GM04503 (cell line): ENCODE results near the gene SDK1.

ENCODE experiments used
- DNase-seq: peaks from one replicate; pipeline ENCODE4 v3.0.0-alpha.2; 2012; ENCODE audit warnings: low read depth

The SDK1 gene, protein sequence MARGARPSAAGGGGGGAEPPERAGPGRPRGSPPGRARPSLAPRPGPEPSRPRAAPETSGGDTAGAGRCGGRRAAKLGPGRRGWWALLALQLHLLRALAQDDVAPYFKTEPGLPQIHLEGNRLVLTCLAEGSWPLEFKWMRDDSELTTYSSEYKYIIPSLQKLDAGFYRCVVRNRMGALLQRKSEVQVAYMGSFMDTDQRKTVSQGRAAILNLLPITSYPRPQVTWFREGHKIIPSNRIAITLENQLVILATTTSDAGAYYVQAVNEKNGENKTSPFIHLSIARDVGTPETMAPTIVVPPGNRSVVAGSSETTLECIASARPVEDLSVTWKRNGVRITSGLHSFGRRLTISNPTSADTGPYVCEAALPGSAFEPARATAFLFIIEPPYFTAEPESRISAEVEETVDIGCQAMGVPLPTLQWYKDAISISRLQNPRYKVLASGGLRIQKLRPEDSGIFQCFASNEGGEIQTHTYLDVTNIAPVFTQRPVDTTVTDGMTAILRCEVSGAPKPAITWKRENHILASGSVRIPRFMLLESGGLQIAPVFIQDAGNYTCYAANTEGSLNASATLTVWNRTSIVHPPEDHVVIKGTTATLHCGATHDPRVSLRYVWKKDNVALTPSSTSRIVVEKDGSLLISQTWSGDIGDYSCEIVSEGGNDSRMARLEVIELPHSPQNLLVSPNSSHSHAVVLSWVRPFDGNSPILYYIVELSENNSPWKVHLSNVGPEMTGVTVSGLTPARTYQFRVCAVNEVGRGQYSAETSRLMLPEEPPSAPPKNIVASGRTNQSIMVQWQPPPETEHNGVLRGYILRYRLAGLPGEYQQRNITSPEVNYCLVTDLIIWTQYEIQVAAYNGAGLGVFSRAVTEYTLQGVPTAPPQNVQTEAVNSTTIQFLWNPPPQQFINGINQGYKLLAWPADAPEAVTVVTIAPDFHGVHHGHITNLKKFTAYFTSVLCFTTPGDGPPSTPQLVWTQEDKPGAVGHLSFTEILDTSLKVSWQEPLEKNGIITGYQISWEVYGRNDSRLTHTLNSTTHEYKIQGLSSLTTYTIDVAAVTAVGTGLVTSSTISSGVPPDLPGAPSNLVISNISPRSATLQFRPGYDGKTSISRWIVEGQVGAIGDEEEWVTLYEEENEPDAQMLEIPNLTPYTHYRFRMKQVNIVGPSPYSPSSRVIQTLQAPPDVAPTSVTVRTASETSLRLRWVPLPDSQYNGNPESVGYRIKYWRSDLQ (N-terminal part only)

DNA sequence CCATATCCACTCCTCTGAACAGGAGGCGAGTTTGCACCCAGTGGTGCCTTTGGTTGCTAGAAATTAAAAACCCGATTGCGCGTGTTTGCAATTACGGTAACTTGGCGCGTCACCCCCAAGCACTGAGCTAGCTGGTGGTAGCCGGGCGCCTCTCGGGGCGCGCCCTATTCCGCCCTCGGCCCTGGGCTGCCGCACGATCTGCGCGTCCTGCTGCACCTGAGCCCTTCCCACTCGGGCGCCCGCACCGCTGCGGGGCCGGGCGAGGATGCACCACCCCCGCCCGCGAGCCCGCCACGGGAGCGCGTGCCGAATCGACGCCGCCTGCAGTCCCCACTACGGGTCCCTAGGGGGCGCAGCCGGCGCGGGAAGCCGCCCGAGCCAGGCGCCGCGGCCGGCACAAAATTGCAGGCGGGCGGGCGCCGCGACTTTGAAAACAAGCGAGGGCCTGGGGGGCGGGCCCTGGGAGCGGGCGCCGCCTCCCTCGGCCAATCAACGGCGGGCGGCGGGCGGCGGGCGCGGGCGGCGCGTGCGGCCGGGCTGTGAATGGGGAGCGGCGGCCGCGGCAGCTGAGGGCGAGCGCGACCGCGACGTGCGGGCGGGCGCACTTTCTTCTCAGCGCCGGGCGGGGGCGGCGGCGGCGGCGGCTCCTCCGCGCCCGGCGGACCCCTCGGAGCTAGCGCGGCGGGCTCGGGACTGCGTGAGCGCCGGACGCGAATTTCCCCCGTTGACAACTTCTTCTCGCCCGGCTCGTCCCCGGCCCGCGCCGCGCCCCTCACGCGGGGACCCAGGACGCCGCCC is at the start of gene SDK1:
Gene SDK1, plus strand, starts transcription at position 602 of the 798 bp plus-strand sequence. CDS start 335 bp downstream, outside the sequence.
- no peak for DNase-seq

DNA sequence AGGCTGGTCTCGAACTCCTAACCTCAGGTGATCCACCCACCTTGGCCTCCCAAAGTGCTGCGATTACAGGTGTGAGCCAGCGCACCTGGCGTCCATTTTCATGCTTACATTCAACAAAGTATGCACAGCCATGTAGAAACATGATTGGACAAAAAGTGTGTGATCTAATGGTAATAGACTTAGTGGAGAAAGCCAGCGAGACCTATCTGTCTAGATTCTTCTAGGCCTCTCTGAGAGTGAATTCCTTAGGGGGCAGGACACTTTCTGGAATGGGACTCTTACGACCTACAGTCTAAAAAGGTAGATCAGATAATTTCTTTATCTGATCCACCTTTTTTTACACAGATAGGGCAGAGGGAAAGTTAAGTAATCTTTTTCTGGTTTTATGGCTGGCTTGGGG is 46.3 kb upstream of the SDK1 start:
- DNase-seq = no peak

DNA sequence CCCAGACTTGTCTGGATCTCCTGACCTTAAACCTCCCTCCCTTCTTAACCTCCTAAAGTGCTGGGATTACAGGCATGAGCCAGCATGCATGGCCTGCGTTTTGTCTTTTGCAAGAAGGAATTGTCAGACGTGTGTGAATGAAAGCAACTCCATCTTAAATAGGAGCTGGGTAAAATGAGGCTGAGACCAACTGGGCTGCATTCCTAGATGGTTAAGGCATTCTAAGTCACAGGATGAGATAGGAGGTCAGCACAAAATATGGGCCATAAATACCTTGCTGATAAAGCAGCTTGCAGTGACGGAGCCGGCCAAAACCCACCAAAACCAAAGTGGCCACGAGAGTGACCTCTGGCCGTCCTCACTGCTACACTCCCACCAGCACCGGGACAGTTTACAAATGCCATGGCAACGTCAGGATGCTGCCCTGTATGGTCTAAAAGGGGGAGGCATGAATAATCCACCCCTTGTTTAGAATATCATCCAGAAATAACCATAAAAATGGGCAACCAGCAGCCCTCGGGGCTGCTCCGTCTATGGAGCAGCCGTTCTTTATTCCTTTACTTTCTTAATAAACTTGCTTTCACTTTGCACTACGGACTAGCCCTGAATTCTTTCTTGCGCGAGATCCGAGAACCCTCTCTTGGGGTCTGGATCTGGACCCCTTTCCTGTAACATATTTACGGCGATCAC is 41.2 kb upstream of the SDK1 start:
- DNase-seq = no peak

DNA sequence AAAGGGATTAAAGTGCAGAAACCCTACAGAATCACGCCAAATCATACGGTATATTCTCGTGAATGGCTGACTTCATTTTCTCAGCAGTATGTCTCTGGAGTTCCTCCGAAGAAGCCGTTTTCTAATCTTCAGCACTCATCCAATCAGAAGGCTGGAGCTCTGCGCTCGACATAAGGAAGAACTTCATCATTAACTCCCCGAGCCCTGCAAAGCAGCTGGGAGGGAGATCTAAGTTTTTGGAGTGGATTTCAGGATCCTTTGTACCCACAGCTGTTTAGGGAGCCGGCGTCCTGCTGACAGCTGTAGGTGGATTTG is 40.7 kb upstream of the SDK1 start:
- no peak for DNase-seq

DNA sequence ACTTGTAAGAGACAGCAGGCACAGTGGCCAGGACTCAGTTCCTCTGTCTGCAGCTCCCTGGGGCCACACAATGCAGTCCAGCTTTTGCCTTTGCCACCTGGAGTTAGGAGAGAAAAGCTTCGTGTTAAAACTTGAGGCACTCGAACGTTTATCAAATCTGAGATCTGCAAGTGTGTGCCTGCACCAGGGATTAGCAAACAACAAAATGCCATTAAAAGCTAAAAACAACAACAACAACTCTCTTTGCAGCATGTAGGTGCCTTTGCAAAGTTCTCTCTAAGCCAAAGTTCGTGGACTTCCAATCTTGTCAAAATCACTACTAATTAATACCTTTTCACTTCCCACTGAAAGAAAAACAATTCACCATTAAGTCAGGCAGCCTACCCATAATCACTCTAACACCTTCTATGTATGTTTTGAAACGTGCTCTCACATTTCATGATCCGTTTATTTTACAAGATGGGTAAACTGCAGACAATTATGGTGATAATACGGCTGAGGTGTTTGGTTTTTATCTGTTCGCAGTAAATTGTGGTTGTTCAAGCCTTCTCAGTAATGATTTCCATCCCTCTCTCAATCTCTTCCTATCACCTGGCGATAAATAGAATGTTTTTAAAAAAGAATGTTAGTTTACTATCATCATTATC is 36.2 kb upstream of the SDK1 start:
- no peak for DNase-seq

DNA sequence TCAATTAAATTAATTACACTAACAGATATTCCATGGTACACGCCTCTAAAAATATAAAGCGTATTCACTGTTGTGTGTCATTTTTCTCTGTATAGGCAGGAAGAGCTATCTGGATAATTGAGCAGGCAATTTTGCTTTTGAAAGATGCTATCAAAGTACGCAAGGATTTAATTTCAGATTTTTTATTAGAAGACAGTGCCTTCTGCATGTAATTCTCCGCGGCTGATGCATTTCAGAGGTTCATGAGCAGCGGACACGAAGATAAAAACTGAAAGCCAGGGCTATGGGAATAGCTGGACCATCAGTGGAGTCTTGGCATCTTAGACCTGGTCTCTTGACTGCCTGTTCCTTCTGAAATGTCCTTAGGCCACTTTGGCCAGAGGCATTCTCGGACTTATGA is 35.7 kb upstream of the SDK1 start:
- DNase-seq = no peak

DNA sequence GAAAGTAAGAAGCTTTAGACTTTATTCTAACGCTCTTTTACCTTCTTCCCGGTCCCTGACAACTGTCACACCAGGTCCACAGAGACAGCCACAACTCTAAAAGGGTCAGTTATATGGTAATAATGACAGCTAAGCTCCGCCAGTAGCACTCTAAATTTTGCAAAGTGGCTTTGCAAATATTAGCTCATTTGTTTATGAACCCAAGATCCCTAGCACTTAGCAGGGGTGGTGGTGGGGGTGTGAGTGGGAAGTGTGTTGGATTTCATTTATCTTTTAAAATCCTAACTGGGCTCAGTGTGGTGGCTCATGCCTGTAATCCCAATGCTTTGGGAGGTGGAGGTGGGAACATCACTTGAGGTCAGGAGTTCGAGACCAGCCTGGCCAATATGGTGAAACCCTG is 34.8 kb upstream of the SDK1 start:
- DNase-seq = no peak

DNA sequence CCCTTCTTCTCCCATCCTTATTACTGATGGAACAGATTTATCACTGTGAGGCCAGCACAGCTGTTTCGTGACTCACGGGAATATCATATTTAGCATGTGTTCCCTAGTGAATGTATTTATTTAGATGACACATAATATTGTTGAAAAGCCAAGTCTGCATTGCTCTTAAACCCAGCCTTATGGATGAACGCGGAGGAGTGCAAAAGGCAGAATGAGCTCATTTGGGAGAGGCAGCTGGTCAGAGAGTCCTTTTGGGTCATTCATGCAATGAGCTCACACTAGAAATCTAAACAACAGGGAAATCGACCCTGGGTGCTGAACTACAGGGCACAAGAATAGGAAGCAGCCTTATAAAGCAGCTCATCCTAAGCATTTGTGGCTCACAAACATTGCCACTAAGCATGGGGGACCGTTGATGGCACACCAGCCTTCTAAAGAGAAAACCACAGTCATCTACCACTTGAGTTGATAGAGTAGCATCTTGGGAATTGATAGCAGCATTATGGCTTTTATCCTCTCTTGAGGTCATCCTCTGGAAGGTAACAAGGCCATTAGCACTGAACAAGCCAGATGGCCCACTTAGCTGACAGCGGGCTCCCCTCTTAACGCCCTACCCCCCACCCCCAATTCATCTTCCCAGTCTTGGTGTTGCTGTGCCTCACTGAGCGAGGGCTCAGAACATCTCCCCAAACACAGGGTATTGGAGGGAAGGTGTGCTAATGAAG is 32.9 kb upstream of the SDK1 start:
- DNase-seq = no peak

DNA sequence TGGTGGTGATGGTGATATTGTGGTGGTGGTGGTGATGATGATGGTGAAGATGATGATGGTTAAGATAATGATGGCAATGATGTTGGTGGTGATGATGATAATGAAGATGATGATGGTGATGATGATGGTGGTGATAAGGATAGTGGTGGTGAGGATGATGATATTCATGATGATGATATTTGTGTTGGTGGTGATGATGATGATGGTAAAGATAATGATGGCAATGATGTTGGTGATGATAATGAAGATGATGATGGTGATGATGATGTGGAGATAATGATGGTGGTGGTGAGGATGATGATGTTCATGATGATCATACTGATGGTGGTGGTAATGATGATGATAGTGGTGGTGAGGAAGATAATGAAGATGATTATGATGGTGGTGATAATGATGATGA is 30.7 kb upstream of the SDK1 start:
- no peak for DNase-seq

DNA sequence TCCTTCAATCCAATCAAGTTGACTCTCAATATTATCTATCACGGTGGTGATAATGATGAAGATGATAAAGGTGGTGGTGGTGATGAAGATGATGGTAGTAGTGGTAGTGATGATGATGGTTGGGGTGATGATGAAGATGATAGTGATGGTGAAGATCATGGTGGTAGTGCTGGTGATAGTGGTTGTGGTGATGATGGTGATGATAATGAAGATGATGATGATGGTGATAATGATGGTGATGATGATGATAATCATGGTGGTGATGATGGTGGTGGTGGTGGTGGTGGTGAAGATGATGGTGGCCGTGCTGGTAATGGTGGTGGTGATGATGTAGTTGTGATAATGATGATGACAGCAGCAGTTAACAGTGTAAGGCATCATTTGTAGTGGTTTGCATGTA is 29.8 kb upstream of the SDK1 start:
- no peak for DNase-seq

DNA sequence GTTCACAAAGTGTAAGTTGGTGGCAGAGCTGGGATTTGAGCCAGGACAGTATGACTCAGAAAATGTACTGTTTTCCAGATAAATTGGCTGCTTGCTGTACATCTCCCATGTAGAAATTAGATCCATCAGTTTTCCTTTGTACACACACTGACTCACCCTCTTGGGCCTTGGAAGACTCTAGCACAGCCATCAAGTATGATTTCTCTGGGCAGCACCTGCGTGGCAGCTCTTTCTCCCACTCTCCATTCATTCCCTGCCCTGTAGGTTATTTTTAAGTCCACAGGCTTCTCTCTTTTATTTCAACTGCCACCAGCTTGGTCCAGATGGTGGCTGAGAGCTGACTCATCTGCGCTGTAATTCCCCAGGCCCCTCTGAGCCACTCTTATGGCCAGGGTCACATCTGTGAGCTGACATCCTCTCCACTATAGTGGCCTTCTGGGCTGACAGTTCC is 28.3 kb upstream of the SDK1 start:
- DNase-seq = no peak

DNA sequence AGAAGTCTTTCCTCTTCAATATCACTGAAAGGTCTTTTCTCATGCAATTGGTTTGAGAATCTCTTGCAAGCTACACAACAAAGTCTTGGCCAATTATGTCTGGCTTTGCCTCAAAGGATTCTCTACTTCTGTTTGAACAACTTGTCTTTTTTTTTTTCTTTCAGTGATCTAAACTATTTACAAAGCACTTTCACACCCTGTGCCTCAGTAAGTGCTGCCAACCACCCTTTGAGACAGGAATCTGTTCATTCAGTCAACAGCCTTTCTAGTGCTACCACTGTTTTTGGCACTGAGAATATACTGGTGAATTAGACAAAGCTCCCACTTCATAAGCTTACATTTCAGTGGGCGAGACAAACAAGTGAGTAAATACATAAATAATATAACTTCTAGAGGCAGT is 26.9 kb upstream of the SDK1 start:
- DNase-seq = no peak

DNA sequence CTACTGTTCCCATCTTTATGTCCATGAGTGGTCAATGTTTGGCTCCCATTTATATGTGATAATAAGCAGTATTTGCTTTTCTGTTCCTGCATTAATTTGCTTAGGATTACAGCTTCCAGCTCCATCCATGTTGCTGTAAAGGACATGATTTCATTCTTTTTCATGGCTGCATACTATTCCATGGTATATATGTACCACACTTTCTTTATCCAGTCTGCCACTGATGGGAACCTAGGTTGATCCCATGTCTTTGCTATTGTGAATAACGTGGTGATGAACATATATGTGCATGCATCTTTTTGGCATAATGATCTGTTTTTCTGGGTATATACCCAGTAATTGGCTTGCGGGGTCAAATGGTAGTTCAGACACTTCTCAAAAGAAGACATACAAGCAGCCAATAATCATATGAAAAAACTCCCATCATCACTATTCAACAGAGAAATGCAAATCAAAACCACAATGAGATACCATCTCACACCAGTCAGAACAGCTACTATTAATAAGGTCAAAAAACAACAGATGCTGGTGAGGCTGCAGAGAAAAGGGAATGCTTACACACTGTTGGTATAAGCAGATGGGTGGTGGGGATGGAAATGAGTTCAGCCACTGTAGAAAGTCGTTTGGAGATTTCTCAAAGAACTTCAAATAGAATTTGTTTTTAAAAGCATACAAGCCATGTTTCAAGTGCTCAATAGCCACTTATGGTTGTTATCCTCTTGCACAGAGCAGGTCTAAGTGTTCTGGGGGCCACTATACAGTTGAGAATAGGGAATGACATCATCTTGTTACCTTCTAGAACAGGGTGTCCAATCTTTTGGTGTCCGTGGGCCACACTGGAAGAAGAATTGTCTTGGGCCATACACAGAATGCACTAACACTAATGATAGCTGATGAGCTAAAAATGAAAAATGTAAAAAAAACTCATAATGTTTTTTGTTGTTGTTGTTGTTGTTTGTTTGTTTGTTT is 23.2 kb upstream of the SDK1 start:
- DNase-seq = no peak

DNA sequence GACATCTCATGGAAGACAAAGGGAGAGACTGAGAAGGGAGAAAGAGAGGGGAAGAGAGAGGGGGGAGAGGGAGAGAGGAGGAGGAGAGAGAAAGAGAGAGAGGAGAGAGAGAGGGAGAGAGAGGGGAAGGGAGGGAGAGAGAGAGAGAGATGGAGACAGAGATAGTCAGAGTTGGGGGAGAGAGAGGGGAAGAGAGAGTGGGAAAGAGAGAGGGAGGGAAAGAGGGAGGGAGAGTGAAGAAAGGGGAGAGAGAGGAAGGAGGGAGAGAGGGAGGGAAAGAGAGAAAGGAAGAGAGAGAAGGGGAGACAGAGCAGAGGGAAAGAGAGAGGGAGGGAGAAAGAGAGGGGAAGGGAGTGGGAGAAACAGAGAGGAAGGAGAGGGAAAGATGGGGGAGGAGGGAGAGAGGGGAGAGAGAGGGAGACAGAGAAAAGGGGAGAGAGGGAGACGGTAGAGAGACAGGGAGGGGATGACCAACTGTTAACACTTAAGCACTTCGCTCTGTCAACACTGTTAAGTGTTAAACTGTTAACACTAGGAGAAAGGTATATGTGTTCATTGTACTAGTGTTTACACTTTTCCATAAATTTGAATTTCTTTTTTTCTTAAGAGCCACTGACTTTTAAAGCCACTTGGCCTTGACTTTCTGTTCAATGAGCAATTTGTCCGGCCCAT is 21.8 kb upstream of the SDK1 start:
- DNase-seq = no peak

DNA sequence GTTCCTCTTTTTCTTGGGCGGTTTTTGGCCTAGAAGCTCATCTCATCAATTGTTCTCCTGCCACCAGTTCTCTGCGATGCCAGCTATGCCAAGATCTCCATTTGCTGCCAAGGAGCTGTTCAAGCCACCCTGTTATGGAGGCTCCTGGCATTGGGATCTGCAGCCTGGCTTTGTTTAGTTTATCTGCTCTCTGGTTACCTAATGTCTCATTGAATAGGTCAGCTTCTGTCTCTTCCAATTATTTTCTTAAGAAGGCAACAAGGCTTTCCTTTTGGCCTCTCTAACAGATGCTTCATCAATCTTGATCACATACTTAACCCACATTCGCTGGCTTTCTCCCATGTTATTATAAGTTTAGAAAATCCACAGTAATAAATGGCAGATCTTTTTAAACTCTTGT is 20.6 kb upstream of the SDK1 start:
- DNase-seq = no peak

DNA sequence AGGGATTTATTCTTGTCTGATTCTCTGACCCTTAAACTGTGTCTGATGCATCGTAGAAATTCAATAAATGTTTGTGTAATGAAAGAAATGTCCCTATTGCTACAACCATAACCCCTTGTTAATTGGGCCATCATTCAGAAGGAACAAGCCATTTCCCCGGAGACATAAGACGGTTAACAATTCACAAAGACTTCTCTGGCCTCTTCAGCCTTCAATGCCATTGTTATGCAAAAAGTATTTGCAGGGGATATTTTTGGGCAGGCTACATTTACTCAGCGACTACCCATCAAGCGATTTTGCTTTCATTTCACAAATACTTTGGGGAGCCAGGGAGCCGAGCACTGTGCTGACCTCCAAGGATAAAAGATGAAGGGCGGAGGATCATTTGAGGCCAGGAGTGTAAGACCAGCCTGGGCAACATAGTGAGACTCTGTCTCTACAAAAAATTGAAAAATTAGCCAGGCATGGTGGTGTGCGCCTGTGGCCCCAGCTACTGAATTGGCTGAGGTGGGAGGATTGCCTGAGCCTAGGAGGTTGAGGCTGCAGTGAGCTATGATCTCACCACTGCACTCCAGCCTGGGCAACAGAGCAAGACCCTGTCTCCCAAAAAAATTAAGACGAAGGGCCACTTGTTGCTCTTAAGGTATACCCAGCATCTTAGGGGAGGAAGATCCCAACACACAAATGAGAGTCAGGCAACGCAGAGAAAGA is 20.0 kb upstream of the SDK1 start:
- no peak for DNase-seq

DNA sequence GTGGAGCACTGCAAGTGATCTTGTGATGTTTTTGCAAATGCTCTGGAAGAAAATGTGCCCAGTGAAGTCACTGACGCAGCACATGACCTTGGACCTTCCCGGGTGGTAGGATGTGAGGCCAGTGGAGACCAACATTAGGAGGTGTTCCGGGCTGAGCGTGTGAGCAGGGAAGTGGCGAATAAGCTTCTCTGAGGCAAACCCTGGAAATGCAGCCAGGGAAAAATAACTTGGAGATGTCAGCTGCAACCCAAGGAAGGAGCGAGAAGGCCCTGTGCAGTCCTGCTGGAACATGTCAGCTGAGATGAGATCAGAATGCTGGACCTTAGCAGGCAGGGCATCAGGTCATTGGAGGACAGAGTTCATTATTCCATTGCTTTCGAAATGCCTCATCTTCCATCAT is 18.6 kb upstream of the SDK1 start:
- no peak for DNase-seq
